Adrenal gland (tissue), 5 donors: ENCODE data around the gene PFDN5.

Experiments used
- CTCF ChIP-seq, 6 experiments: fragments of 450-650 bp in 4 of 6; fragments of 200-600 bp in 2 of 6; sonication (generic) in 1 of 6; IDR thresholded peaks; 1 replicate in 5 of 6; 2 replicates in 1 of 6; pipeline versions ENCODE4 v1.5.1 to v1.8.0; 2016 to 2021; ENCODE audit warnings: antibody characterized with exemption in 6 of 6, mild to moderate bottlenecking in 2 of 6, moderate library complexity in 1 of 6
- POLR2A ChIP-seq, 2 donors: fragments of 450-650 bp; IDR thresholded peaks; one replicate each; pipeline ENCODE4 v1.6.1; 2017; ENCODE audit warnings: antibody characterized with exemption in 2 of 2, mild to moderate bottlenecking in 2 of 2, moderate library complexity in 1 of 2
- donor health status: DM: no; HTN: no; CAD: no.

GRCh38 chr12:53295891-53296219 is 513 bp downstream of the PFDN5 start:
- TF ChIP-seq CTCF (IDR thresholded peaks at IDR 0.05) (no peak), POLR2A (IDR thresholded peaks at IDR 0.05) (no peak)
